NB4 (cell line): ENCODE results near the gene FAM20C.

Source experiments
- DNase-seq: peaks from one replicate; pipeline ENCODE4 v3.0.0; 2010; ENCODE audit warnings: low read depth
- H3K4me3 ChIP-seq: one replicate; pipeline ENCODE4 v1.5.1; 2011; ENCODE audit warnings: mild to moderate bottlenecking, low read depth, low read length, moderate library complexity
- MYC ChIP-seq: IDR thresholded peaks from 2 replicates; pipeline ENCODE4 v1.6.1; 2011; ENCODE audit warnings: low read depth, low read length
- POLR2A ChIP-seq: IDR thresholded peaks from 2 replicates; pipeline ENCODE4 v1.6.1; 2011; ENCODE audit warnings: mild to moderate bottlenecking; ENCODE audit not compliant: insufficient read length; ENCODE audit errors: extremely low read depth
- TF ChIP-seq, protein P1 (sequence below): IDR thresholded peaks from one replicate; pipeline ENCODE4 v1.5.1; 2012; ENCODE audit warnings: low read depth, low read length
- TF ChIP-seq, protein P2 (sequence below): IDR thresholded peaks from 2 replicates; pipeline ENCODE4 v1.6.1; 2011; ENCODE audit warnings: low read depth, low read length

FAM20C gene

DNA sequence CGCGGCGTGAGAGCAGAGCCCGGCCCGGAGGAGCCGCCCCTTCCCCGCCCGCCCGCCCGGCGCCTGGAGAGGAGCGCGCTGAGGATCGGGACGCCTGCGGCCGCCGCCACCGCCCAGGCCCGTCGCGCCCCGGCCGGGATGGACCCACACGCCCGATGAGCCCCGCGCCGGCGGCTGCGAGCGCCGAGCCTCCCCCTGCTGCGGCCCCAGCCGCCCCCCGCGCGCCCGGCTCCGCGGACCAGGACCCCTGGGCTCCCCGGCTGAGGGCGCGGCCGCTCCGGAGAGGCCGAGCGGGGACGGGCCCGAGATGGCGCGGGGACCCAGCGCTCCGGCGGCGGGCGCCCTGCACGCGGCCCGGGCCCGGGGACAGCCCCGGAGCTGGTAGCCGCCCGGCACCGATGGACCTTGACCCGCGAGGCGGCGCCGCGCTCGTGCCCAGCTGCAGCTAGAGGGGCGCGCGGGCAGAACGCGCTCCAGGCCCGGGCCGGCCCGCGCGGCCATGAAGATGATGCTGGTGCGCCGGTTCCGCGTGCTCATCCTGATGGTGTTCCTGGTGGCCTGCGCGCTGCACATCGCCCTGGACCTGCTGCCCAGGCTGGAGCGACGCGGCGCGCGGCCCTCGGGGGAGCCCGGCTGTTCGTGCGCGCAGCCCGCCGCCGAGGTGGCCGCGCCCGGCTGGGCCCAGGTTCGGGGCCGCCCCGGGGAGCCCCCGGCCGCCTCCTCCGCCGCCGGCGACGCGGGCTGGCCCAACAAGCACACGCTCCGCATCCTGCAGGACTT lies 520 bp downstream of the FAM20C start:
- H3K4me3 ChIP-seq, result no peak overlapping the region
- TF ChIP-seq MYC (no peak), POLR2A (no peak)
- TF ChIP-seq, protein P1, sequence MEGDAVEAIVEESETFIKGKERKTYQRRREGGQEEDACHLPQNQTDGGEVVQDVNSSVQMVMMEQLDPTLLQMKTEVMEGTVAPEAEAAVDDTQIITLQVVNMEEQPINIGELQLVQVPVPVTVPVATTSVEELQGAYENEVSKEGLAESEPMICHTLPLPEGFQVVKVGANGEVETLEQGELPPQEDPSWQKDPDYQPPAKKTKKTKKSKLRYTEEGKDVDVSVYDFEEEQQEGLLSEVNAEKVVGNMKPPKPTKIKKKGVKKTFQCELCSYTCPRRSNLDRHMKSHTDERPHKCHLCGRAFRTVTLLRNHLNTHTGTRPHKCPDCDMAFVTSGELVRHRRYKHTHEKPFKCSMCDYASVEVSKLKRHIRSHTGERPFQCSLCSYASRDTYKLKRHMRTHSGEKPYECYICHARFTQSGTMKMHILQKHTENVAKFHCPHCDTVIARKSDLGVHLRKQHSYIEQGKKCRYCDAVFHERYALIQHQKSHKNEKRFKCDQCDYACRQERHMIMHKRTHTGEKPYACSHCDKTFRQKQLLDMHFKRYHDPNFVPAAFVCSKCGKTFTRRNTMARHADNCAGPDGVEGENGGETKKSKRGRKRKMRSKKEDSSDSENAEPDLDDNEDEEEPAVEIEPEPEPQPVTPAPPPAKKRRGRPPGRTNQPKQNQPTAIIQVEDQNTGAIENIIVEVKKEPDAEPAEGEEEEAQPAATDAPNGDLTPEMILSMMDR, result no peak
- TF ChIP-seq, protein P2, sequence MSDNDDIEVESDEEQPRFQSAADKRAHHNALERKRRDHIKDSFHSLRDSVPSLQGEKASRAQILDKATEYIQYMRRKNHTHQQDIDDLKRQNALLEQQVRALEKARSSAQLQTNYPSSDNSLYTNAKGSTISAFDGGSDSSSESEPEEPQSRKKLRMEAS, result no peak
- DNase-seq, result no peak

- no peak overlapping the region for H3K4me3 ChIP-seq
- TF ChIP-seq, protein P1, result no peak
- TF ChIP-seq, protein P2, result no peak
- no peak for DNase-seq
These were observed 1.3 kb downstream of the FAM20C start for GRCh38 chr7:193481-194251.

DNA sequence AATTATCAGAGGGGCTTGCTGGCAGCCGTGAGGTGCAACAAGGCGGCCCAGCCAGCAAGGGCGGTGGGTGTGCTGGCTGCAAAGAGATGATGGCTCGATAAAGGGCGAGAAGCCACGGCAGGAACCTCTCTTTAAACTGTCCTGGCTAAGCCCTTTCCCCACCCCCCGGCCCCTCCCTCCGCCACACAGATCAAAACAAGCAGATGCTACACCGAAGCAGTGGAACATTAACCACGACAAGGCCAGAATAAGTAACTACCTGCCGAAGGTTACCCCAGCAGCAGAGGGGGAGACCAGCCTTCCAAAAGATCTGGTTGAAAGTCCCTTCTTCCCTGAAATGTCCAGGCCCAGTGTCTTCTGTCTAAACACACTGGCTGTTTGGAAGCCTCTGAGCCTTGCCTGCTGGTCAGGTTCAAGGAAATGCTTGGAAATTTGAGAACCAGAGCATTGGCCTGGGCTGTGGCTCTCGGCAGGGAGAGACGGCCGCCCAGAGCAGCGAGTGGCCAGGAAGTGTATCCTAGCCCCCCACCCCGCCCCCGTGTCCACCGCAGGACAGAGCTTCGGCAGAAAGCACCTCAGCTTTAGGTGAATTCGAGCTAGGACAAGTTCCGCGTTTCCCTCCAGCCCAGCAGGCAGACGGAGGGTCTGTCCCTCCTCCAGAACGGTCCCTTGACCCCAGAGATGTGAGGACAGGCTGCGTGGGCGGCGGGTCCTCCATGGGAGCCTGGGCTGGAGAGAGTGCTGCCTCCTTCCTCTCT lies 2.1 kb downstream of the FAM20C start:
- TF ChIP-seq, protein P2, result no peak
- no peak for DNase-seq
- no peak overlapping the region for H3K4me3 ChIP-seq

- peak; percentile 71 for DNase-seq
- TF ChIP-seq, protein P2, result no peak
- no peak for TF ChIP-seq MYC
- TF ChIP-seq POLR2A, result no peak
- TF ChIP-seq, protein P1, result no peak
- no peak overlapping the region for H3K4me3 ChIP-seq
These were observed 2.8 kb downstream of the FAM20C start for GRCh38 chr7:195010-195829.

- H3K4me3 ChIP-seq, result no peak overlapping the region
- TF ChIP-seq, protein P2, result no peak
- TF ChIP-seq, protein P1, result no peak
- TF ChIP-seq MYC (no peak), POLR2A (no peak)
- no peak for DNase-seq
These were observed 3.4 kb downstream of the FAM20C start for GRCh38 chr7:195830-196128.
